GM21381 (cell line): Measurements from ENCODE around the gene WWOX.

Experiments
- ATAC-seq: cut with Tn5 transposase; IDR thresholded peaks from one replicate; pipeline ENCODE4 v1.9.1; 2021; ENCODE audit warnings: mild to moderate bottlenecking, moderate library complexity; ENCODE audit not compliant: unreplicated experiment

Gene WWOX

DNA sequence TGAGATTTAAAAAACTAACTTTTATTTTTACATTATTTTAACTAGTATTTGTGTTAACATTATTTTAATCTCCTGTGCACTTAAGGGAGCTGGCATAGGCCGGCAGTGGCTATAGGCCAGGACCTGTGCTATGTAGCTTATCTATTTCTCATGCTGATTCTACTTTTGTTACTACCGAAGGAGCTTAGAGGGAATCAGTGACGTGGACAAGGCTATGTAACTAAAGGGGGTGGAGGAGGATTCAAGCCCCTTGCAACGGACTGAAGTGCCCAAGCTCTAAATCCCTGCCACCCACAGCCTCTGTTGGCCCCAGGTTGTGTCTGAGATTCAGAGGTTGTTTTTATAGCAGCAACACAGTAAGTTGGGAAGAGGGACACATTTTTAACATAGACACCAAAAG, 356.4 kb downstream of the WWOX start:
- no peak for ATAC-seq

DNA sequence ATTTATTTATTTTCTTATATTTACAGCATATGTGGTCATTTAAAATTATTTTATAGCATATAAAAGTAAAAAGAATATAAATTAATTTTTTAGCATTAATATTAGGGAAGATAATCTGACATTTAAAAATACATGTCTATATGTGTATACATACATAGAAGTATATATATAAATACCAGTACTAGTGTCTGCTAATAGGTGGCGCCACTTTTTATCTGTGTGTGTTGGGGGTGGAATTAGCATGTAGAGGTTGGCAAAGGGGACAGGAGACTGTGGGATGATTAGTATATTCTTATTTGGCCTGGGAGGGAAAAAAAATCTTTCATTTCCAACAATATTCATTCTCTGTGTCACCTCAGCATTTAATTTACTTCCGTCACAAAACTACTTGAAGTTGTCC, 359.1 kb downstream of the WWOX start:
- ATAC-seq = no peak

- ATAC-seq = no peak
These were observed 361.0 kb downstream of the WWOX start for GRCh38 chr16:78460428-78460827.

DNA sequence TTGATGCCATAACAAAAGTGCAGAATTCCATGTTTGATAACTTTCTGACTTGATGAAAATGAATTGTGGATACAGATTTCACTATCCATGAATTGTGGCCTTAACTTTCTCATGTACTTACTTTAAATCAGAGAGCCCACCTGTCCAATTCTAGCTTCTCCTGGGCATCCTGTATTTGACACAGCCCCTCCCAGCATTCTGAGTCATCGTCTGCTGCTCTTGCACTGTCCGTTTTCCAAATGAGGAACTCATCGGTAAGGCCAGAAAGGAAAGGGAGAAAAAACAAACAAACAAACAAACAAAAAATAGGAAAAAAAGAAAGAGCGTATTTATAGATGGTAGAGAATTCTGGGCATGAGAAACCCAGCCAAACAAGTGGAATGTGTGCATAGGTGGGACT, 361.6 kb downstream of the WWOX start:
- no peak for ATAC-seq

DNA sequence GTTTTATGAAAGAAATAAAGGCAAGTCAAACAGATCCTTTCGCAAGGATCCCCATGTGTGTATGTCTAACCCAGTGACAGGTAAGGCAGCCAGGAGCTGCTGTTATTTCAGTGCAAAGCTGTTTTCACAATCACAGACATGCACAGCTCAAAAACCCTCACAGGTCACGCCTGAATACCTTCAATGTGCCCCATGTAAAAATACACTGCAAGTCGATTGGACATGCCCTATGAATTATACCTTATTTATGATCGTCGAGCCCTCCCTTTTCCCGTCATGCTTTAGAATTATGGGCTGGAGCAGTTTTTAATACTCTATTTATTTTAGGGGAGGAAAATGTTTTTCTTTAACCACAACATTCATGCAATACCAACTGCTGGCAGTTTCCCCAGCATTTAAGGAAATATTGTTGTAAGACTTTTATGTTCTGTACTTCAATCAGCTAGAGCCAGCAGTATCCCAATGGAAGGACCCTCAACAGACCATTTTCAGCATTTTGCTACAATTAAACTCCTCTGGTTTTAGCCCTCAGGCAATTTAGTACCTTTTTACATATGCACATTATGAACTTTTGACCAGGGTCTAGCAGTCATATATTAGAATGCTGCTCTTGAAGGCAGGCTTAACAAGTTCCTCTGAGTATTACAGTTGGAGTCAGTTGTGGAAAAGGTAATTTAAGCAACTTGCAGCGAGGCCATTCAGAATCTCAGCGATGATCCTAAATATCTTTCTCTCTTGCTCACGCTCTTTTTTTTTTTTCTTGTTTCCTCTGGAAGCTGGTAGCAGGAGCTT, 362.2 kb downstream of the WWOX start:
- no peak for ATAC-seq

- no peak for ATAC-seq
These were observed 363.1 kb downstream of the WWOX start for GRCh38 chr16:78462288-78463208.

- ATAC-seq = no peak
These were observed 364.1 kb downstream of the WWOX start for GRCh38 chr16:78463591-78463990.

- ATAC-seq = no peak
These were observed 365.4 kb downstream of the WWOX start for GRCh38 chr16:78464833-78465232.

DNA sequence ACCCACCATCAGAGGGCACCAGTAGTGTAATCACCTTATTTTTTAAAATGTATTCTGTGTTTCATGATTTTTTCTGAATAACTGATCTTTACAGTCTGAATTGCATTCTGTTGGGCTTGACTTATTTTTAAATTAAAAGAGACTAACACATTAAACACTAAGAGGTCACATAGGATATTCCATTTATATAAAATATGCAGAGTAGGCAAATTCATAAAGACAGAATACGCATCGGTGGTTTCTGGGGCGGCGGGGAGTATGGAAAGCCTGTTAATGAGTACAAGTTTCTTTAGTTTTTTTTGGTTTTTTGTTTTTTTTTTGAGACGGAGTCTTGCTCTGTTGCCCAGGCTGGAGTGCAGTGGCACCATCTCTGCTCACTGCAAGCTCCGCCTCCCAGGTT, 366.3 kb downstream of the WWOX start:
- no peak for ATAC-seq

DNA sequence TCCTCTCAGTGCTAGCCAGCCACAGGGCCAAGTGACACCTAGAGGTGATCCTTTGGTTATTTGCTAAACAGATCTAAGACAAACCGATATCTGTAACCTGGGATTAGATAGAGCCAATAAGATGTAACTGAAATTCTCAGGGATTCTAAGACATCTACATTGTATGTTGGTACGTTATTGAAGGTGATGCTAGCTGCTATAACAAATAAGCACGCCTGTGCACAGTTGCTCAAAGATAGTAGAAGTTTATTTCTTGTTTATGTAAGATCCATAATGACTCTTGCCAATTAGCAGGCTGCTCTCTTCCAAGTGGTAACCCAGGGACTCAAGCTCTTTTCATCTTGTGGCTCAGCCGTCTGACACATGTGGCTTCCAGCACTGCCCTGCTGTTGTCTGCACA, 370.3 kb downstream of the WWOX start:
- no peak for ATAC-seq

GRCh38 chr16:78473031-78473699, 373.7 kb downstream of the WWOX start:
- ATAC-seq = no peak

GRCh38 chr16:78474762-78475161, 375.3 kb downstream of the WWOX start:
- peak; percentile 57 for ATAC-seq

GRCh38 chr16:78476615-78477014, 377.2 kb downstream of the WWOX start:
- no peak for ATAC-seq

- ATAC-seq = no peak
These were observed 378.9 kb downstream of the WWOX start for GRCh38 chr16:78478267-78478861.

GRCh38 chr16:78479723-78480122, 380.3 kb downstream of the WWOX start:
- no peak for ATAC-seq

- ATAC-seq = no peak
These were observed 381.1 kb downstream of the WWOX start for GRCh38 chr16:78480588-78480987.

DNA sequence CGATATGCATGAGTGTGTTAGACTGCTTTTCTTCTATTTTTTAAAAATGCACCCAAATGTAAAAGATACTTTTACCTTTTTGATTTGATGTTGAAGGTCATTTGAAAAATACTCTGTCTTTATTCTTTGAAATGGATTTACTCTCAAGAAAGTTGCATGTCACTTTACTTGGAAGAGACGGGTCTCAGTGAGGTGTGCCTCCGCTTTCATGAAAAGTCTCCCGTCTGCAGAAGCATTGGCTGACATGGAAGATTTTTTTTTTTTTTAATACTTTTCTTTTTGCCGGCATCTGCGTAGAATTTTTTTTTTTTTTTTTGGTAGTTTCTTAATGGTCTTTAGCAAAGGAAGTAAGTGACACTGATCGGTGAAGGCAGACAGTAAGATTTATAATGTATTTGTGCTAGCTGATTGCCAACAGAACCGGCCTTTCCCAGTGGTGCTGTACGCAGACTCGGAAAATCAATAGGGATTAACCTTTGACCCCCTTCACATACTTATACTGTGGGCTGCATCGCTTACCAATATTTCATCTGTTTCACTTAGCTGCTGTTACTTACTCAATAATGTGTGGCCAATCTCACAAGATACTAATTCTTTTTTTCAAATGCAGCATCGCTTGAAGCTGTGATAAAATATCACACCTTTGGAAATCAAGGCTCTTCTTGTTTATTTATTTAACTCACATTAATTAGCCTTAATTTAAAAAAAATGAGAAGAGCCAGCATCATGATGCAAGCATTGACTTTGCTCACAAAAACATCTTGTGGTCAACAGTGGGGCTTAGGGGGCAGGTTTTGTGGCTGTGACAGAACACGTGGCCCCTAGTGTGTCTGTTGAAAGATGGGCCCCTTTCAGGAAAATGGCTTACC, 383.9 kb downstream of the WWOX start:
- ATAC-seq = no peak

- ATAC-seq = no peak
These were observed 385.1 kb downstream of the WWOX start for GRCh38 chr16:78484509-78485058.

- no peak for ATAC-seq
These were observed 385.9 kb downstream of the WWOX start for GRCh38 chr16:78485188-78485916.
